K562 (cell line): ENCODE measurements around the gene AGAP3. TPM values are rescaled to one million over a fixed set of nuclear protein-coding genes. Genes with fewer than 3 reads are reported as not detected.
A peak's percentile ranks its signal among the peaks of the same experiment; 100 is the strongest.

Source experiments
- BDP1 ChIP-seq: IDR thresholded peaks from 3 replicates; pipeline ENCODE4 v1.6.1; 2011; ENCODE audit not compliant: insufficient read length, insufficient read depth
- CREB1 ChIP-seq, 2 experiments: sonication (generic) in 1 of 2; formaldehyde crosslinking in 1 of 2; IDR thresholded peaks; 2 replicates each; pipeline versions ENCODE4 v1.6.1 to v1.8.0; 2012 to 2022; ENCODE audit warnings: inconsistent platforms in 1 of 2, mild to moderate bottlenecking in 1 of 2, missing genetic modification reagents in 1 of 2, moderate library complexity in 1 of 2
- CREM ChIP-seq: IDR thresholded peaks from 2 replicates; pipeline ENCODE4 v1.6.1; 2014; ENCODE audit warnings: antibody characterized with exemption, low read depth
- DDX20 ChIP-seq: fragments of 450-650 bp; IDR thresholded peaks from 2 replicates; pipeline ENCODE4 v1.6.1; 2016; ENCODE audit warnings: missing genetic modification characterization, low read depth, mild to moderate bottlenecking, missing compliant biosample characterization, moderate library complexity
- FOXA1 ChIP-seq: fragments of 450-650 bp; IDR thresholded peaks from 2 replicates; pipeline ENCODE4 v1.6.1; 2016; ENCODE audit warnings: mild to moderate bottlenecking, borderline replicate concordance
- FOXM1 ChIP-seq, 2 experiments: fragments of 450-650 bp in 1 of 2; sonication (generic) in 1 of 2; formaldehyde crosslinking in 1 of 2; IDR thresholded peaks; 2 replicates each; pipeline versions ENCODE4 v1.6.1 to v1.9.0; 2017 to 2022; ENCODE audit warnings: low read depth in 2 of 2, mild to moderate bottlenecking in 2 of 2, missing genetic modification reagents in 1 of 2, moderate library complexity in 1 of 2
- FOXO4 ChIP-seq: fragments of 450-650 bp; formaldehyde crosslinking; IDR thresholded peaks from 2 replicates; pipeline ENCODE4 v1.4.0; 2020; ENCODE audit warnings: mild to moderate bottlenecking, moderate library complexity
- HOXB6 ChIP-seq: fragments of 250-450 bp; sonication (Bioruptor Pico); IDR thresholded peaks from 2 replicates; pipeline ENCODE4 v1.5.1; 2022; ENCODE audit warnings: mild to moderate bottlenecking, borderline replicate concordance
- IRF1 ChIP-seq: sonication (generic); formaldehyde crosslinking; IDR thresholded peaks from 2 replicates; pipeline ENCODE4 v1.8.0; 2022; ENCODE audit warnings: missing genetic modification reagents, mild to moderate bottlenecking, borderline replicate concordance
- KDM2B ChIP-seq: fragments of 250-450 bp; sonication (Bioruptor Pico); IDR thresholded peaks from 2 replicates; pipeline ENCODE4 v1.8.0; 2021; ENCODE audit warnings: mild to moderate bottlenecking, moderate library complexity
- LEF1 ChIP-seq: fragments of 450-650 bp; IDR thresholded peaks from 2 replicates; pipeline ENCODE4 v1.6.1; 2016; ENCODE audit warnings: mild to moderate bottlenecking
- SIRT6 ChIP-seq: IDR thresholded peaks from one replicate; pipeline ENCODE4 v1.6.1; 2012; ENCODE audit warnings: low read depth, mild to moderate bottlenecking, control low read depth, inconsistent platforms, low read length, moderate library complexity
- SMAD1 ChIP-seq: fragments of 150-350 bp; IDR thresholded peaks from 2 replicates; pipeline ENCODE4 v1.6.1; 2014; ENCODE audit warnings: low read length, low read depth; ENCODE audit not compliant: partially characterized antibody
- SMAD3 ChIP-seq: fragments of 450-650 bp; formaldehyde crosslinking; conservative IDR thresholded peaks from 2 replicates; pipeline ENCODE4 v1.4.0; 2020; ENCODE audit warnings: mild to moderate bottlenecking
- SMC3 ChIP-seq: conservative IDR thresholded peaks from 2 replicates; pipeline ENCODE4 v1.6.1; 2011; ENCODE audit warnings: low read depth, low read length, improper control_type of control experiment; ENCODE audit not compliant: insufficient read depth
- TEAD4 ChIP-seq, 2 experiments: sonication (generic) in 1 of 2; formaldehyde crosslinking in 1 of 2; IDR thresholded peaks; 2 replicates each; pipeline versions ENCODE4 v1.6.1 to v1.8.0; 2012 to 2022; ENCODE audit warnings: borderline replicate concordance in 1 of 2, inconsistent platforms in 1 of 2, low read length in 1 of 2, mild to moderate bottlenecking in 1 of 2, missing genetic modification reagents in 1 of 2
- THRAP3 ChIP-seq: fragments of 450-650 bp; IDR thresholded peaks from 2 replicates; pipeline ENCODE4 v1.6.1; 2016; ENCODE audit warnings: mild to moderate bottlenecking, inconsistent platforms, borderline replicate concordance
- ZNF12 ChIP-seq: sonication (generic); formaldehyde crosslinking; IDR thresholded peaks from 2 replicates; pipeline ENCODE4 v1.4.0; 2020; ENCODE audit warnings: mild to moderate bottlenecking, missing genetic modification reagents
- ZNF384 ChIP-seq: IDR thresholded peaks from 2 replicates; pipeline ENCODE4 v1.6.1; 2012; ENCODE audit warnings: low read depth, low read length, improper control_type of control experiment
- ZNF431 ChIP-seq: sonication (generic); formaldehyde crosslinking; IDR thresholded peaks from 2 replicates; pipeline ENCODE4 v1.8.0; 2022; ENCODE audit warnings: mild to moderate bottlenecking, missing genetic modification reagents
- polyA plus RNA-seq, 8 experiments: library from polyadenylated mRNA; depleted of rRNA in 4 of 8; stranded (reverse) in 5 of 8; unstranded in 3 of 8; fragments of >200 nt; fragmentation: Nextera tagmentation in 2 of 8; fragmentation: Illumina TruSeq in 1 of 8; extraction: Ambion mirVana in 2 of 8; extraction: Trizol in 1 of 8; gene quantifications; 2 replicates each; pipeline versions ENCODE4 v1.2.1 to v1.2.3, GENCODE V29; 2011 to 2014; ENCODE audit warnings: inconsistent platforms in 1 of 8, missing spikeins in 1 of 8
- total RNA-seq, 7 experiments: library from RNA; depleted of rRNA in 6 of 7; stranded (reverse); fragments of >200 nt in 6 of 7; fragmentation: Illumina TruSeq in 2 of 7; extraction: Trizol in 2 of 7; gene quantifications; 2 replicates each; pipeline versions ENCODE4 v1.2.1 to v1.2.3, GENCODE V29; 2011 to 2021; ENCODE audit warnings: low replicate concordance in 1 of 7
- TF ChIP-seq, protein P1 (sequence below): fragments of 250-450 bp; sonication (Bioruptor Pico); IDR thresholded peaks from 2 replicates; pipeline ENCODE4 v1.4.0; 2020

AGAP3 gene
- total and polyA plus RNA-seq, 9 of the 15 experiments (the other 6 are each of a cell fraction or from before 2014, with no cell fraction given): 3.4 to 208 (median 62.2) TPM

GRCh38 chr7:151086802-151087244 lies 548 bp downstream of the AGAP3 start (continued):
- no peak for TF ChIP-seq SMAD3 (CRISPR knock-in tag)
- TF ChIP-seq FOXM1 (IDR thresholded peaks at IDR 0.05; ENCODE audit: low read depth): no peak
- TF ChIP-seq FOXM1 (CRISPR knock-in tag; IDR thresholded peaks at IDR 0.05; ENCODE audit: low read depth): no peak
- TF ChIP-seq ZNF384: no peak
- TF ChIP-seq FOXO4 (CRISPR knock-in tag): no peak
- no peak for TF ChIP-seq KDM2B (CRISPR knock-in tag)
- TF ChIP-seq CREM: peak; percentile 56; the same call in 1 of the 2 replicates
- TF ChIP-seq IRF1 (CRISPR knock-in tag): no peak
- TF ChIP-seq THRAP3: no peak; the same call in 1 of the 2 replicates
- no peak for TF ChIP-seq FOXA1
- no peak; the same call in 1 of the 2 replicates for TF ChIP-seq CREB1 (IDR thresholded peaks at IDR 0.05)
- 0 out of 2 replicates have a peak, but pooled peaks have one; percentile 10 for TF ChIP-seq CREB1 (CRISPR knock-in tag; IDR thresholded peaks at IDR 0.05)
- TF ChIP-seq, protein P1, sequence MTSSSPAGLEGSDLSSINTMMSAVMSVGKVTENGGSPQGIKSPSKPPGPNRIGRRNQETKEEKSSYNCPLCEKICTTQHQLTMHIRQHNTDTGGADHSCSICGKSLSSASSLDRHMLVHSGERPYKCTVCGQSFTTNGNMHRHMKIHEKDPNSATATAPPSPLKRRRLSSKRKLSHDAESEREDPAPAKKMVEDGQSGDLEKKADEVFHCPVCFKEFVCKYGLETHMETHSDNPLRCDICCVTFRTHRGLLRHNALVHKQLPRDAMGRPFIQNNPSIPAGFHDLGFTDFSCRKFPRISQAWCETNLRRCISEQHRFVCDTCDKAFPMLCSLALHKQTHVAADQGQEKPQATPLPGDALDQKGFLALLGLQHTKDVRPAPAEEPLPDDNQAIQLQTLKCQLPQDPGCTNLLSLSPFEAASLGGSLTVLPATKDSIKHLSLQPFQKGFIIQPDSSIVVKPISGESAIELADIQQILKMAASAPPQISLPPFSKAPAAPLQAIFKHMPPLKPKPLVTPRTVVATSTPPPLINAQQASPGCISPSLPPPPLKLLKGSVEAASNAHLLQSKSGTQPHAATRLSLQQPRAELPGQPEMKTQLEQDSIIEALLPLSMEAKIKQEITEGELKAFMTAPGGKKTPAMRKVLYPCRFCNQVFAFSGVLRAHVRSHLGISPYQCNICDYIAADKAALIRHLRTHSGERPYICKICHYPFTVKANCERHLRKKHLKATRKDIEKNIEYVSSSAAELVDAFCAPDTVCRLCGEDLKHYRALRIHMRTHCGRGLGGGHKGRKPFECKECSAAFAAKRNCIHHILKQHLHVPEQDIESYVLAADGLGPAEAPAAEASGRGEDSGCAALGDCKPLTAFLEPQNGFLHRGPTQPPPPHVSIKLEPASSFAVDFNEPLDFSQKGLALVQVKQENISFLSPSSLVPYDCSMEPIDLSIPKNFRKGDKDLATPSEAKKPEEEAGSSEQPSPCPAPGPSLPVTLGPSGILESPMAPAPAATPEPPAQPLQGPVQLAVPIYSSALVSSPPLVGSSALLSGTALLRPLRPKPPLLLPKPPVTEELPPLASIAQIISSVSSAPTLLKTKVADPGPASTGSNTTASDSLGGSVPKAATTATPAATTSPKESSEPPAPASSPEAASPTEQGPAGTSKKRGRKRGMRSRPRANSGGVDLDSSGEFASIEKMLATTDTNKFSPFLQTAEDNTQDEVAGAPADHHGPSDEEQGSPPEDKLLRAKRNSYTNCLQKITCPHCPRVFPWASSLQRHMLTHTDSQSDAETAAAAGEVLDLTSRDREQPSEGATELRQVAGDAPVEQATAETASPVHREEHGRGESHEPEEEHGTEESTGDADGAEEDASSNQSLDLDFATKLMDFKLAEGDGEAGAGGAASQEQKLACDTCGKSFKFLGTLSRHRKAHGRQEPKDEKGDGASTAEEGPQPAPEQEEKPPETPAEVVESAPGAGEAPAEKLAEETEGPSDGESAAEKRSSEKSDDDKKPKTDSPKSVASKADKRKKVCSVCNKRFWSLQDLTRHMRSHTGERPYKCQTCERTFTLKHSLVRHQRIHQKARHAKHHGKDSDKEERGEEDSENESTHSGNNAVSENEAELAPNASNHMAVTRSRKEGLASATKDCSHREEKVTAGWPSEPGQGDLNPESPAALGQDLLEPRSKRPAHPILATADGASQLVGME: no peak
- TF ChIP-seq ZNF12 (CRISPR knock-in tag): no peak; the same call in 1 of the 2 replicates
- TF ChIP-seq HOXB6 (CRISPR knock-in tag): no peak
- TF ChIP-seq LEF1: no peak
- TF ChIP-seq TEAD4 (IDR thresholded peaks at IDR 0.05; ENCODE audit: low read length): no peak
- 0 out of 2 replicates have a peak, but pooled peaks have one; percentile 34 for TF ChIP-seq TEAD4 (CRISPR knock-in tag; IDR thresholded peaks at IDR 0.05; ENCODE audit: borderline replicate concordance)
- TF ChIP-seq SMAD1: no peak
- TF ChIP-seq SMC3: no peak
- TF ChIP-seq SIRT6: no peak
- no peak for TF ChIP-seq BDP1
- TF ChIP-seq DDX20 (tag): no peak
- no peak for TF ChIP-seq ZNF431 (CRISPR knock-in tag)
